OCI-LY7 (cell line): Measurements from ENCODE around the gene LYPD5. TPM values are rescaled to one million over a fixed set of nuclear protein-coding genes. Genes with fewer than 3 reads are reported as not detected.

Experiments
- BruUV-seq: library from RNA; stranded (reverse); fragments of 400-500 nt; replicated peaks from 2 replicates; lab custom pipeline; 2021; lab: Mats Ljungman, UMichigan
- CTCF ChIA-PET: fragments of 300-600 bp; sonication (Branson Sonifier 250); formaldehyde crosslinking; loops from one replicate; lab custom pipeline; 2022; ENCODE audit warnings: antibody characterized with exemption; ENCODE audit not compliant: unreplicated experiment; lab: Charles Lee
- POLR2A ChIA-PET: fragments of 300-600 bp; sonication (Branson Sonifier 250); formaldehyde crosslinking; loops from one replicate; lab custom pipeline; 2022; ENCODE audit warnings: antibody characterized with exemption; lab: Charles Lee
- DNase-seq: peaks from one replicate; pipeline ENCODE4 v3.0.0-alpha.2; 2015; ENCODE audit warnings: low spot score
- H2AFZ ChIP-seq: fragments of 200-600 bp; sonication (generic), shearing (Covaris generic); 2 replicates; pipeline ENCODE4 v1.6.1; 2014; ENCODE audit warnings: mild to moderate bottlenecking, antibody characterized with exemption, low read length, moderate library complexity
- H3K27ac ChIP-seq: fragments of 200-600 bp; sonication (generic); 2 replicates; pipeline ENCODE4 v1.5.1; 2014; ENCODE audit warnings: mixed run types, low read depth, mild to moderate bottlenecking, moderate library complexity, low read length, inconsistent platforms; ENCODE audit not compliant: poor library complexity, severe bottlenecking
- H3K36me3 ChIP-seq: fragments of 200-600 bp; sonication (generic); 2 replicates; pipeline ENCODE4 v1.6.1; 2014; ENCODE audit warnings: mild to moderate bottlenecking, antibody characterized with exemption, low read length, moderate library complexity, mixed read lengths; ENCODE audit not compliant: insufficient read depth
- H3K4me1 ChIP-seq: fragments of 200-600 bp; sonication (generic); 2 replicates; pipeline ENCODE4 v1.5.1; 2014; ENCODE audit warnings: mild to moderate bottlenecking, low read length; ENCODE audit not compliant: insufficient read depth, poor library complexity, severe bottlenecking
- H3K4me2 ChIP-seq: fragments of 200-600 bp; sonication (generic); 2 replicates; pipeline ENCODE4 v1.6.1; 2014; ENCODE audit warnings: mild to moderate bottlenecking, low read length
- H3K4me3 ChIP-seq: fragments of 200-600 bp; sonication (generic); 2 replicates; pipeline ENCODE4 v1.5.1; 2014; ENCODE audit warnings: mild to moderate bottlenecking, low read depth, low read length; ENCODE audit not compliant: poor library complexity, severe bottlenecking
- H3K79me2 ChIP-seq: fragments of 200-600 bp; sonication (generic); 2 replicates; pipeline ENCODE4 v1.6.1; 2016; ENCODE audit warnings: low read depth, mild to moderate bottlenecking, low read length, moderate library complexity, mixed read lengths; ENCODE audit not compliant: insufficient read depth
- H3K9me2 ChIP-seq: fragments of 200-600 bp; sonication (generic); 2 replicates; pipeline ENCODE4 v1.6.1; 2016; ENCODE audit warnings: mild to moderate bottlenecking, low read length, mixed read lengths; ENCODE audit not compliant: insufficient read depth
- H3K9me3 ChIP-seq: fragments of 200-600 bp; sonication (generic); 2 replicates; pipeline ENCODE4 v1.6.1; 2014; ENCODE audit warnings: mild to moderate bottlenecking, mixed run types, low read length, mixed read lengths
- H4K20me1 ChIP-seq: fragments of 200-600 bp; sonication (generic); 2 replicates; pipeline ENCODE4 v1.6.1; 2014; ENCODE audit warnings: mild to moderate bottlenecking, antibody characterized with exemption, low read length, moderate library complexity, mixed read lengths; ENCODE audit not compliant: insufficient read depth
- CTCF ChIP-seq: fragments of 200-600 bp; sonication (generic); conservative IDR thresholded peaks from 2 replicates; pipeline ENCODE4 v1.5.1; 2014; ENCODE audit warnings: mild to moderate bottlenecking, antibody characterized with exemption, low read length, moderate library complexity, mixed read lengths
- EZH2phosphoT487 ChIP-seq: fragments of 200-600 bp; sonication (generic); IDR thresholded peaks from 2 replicates; pipeline ENCODE4 v1.6.1; 2018; ENCODE audit warnings: low read depth, borderline replicate concordance, mild to moderate bottlenecking, mixed run types, antibody characterized with exemption, low read length, moderate library complexity, mixed read lengths
- intact Hi-C: fragments of 100-400 bp; cut with micrococcal nuclease; formaldehyde crosslinking; loops from one replicate; pipeline ENCODE4 v1.10.0; 2022; ENCODE audit not compliant: unreplicated experiment
- total RNA-seq, 2 experiments: library from RNA; depleted of rRNA in 1 of 2; stranded (reverse); fragments of >200 nt in 1 of 2; shearing (Covaris generic) in 1 of 2; gene quantifications; 2 replicates each; pipeline ENCODE4 v1.2.3, GENCODE V29; 2014 to 2022

The LYPD5 gene
- total RNA-seq, 2 experiments from 2014 or later, result not detected

- Histone ChIP-seq H3K9me3 (no peaks in the 10 kb centered on the region), H3K4me1 (peaks cover 59% of the 10 kb centered on the region), H3K9me2 (no peaks in the 10 kb centered on the region), H4K20me1 (no peaks in the 10 kb centered on the region), H3K4me3 (peak overlapping the region; percentile 26), H3K27ac (peak overlapping the region; percentile 98), H3K79me2 (peaks cover 21% of the 10 kb centered on the region), H3K36me3 (no peaks in the 10 kb centered on the region), H3K4me2 (peak overlapping the region; percentile 77), H2AFZ (peak overlapping the region; percentile 68)
- no TSS peak for BruUV-seq
- ChIA-PET CTCF (no interaction called here), POLR2A (interaction anchor here (1.6 kb wide), 1 partner anchor 28 kb away, joined by 4 read pairs; the partner anchor contains the start of gene SMG9)
- TF ChIP-seq EZH2phosphoT487, result no peak
- TF ChIP-seq CTCF, result no peak
- intact Hi-C loops, result loop anchor here (1.0 to 2.0 kb wide), 2 partner anchors 17 to 187 kb away; partner anchors contain the start of genes IRGQ and ZNF576
- DNase-seq, result no peak
These were observed 18.6 kb downstream of the LYPD5 start for GRCh38 chr19:43783636-43784035.

- H3K9me3 ChIP-seq, result no peaks in the 10 kb centered on the region
- peak overlapping the region; percentile 0; the same call in 1 of the 2 replicates for H2AFZ ChIP-seq
- BruUV-seq, result no TSS peak
- peak; percentile 32 for DNase-seq
- peak overlapping the region; percentile 91 for H3K4me2 ChIP-seq
- ChIA-PET CTCF (no interaction called here), POLR2A (no interaction called here)
- no peaks in the 10 kb centered on the region for H4K20me1 ChIP-seq
- no peaks in the 10 kb centered on the region for H3K9me2 ChIP-seq
- peak overlapping the region; percentile 91 for H3K27ac ChIP-seq
- TF ChIP-seq EZH2phosphoT487, result no peak
- TF ChIP-seq CTCF, result no peak
- H3K79me2 ChIP-seq, result peaks cover 21% of the 10 kb centered on the region
- intact Hi-C loops, result no loop called here
- peaks cover 68% of the 10 kb centered on the region for H3K4me1 ChIP-seq
- no peak overlapping the region for H3K4me3 ChIP-seq
- no peaks in the 10 kb centered on the region for H3K36me3 ChIP-seq
These were observed 19.5 kb downstream of the LYPD5 start for GRCh38 chr19:43782689-43783231.

DNA sequence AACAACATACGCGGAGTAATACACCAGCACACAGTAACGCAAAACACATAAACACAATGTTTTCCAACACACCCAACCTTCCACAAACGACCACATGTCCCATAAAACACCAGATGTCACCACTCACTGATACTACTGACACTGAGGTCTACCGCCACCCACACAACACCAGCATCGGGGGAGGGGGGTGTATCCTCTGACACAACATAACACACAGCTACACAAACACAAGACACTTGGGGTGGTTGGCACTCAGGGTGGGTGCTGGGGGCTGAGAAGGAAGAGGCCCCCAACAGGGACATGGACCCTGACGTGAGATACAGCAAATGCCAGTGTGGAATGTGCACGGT is 20.0 kb downstream of the LYPD5 start:
- Histone ChIP-seq H3K36me3 (no peaks in the 10 kb centered on the region), H3K9me3 (no peaks in the 10 kb centered on the region), H3K4me1 (peaks cover 73% of the 10 kb centered on the region), H3K4me2 (peak overlapping the region; percentile 91), H4K20me1 (no peaks in the 10 kb centered on the region), H2AFZ (peak overlapping the region; percentile 0; the same call in 1 of the 2 replicates), H3K4me3 (no peak overlapping the region), H3K9me2 (no peaks in the 10 kb centered on the region), H3K79me2 (peaks cover 21% of the 10 kb centered on the region), H3K27ac (peak overlapping the region; percentile 91)
- intact Hi-C loops, result no loop called here
- no peak for TF ChIP-seq EZH2phosphoT487
- TF ChIP-seq CTCF, result no peak
- ChIA-PET CTCF (no interaction called here), POLR2A (no interaction called here)
- no peak for DNase-seq
- BruUV-seq, result no TSS peak
